Spleen (tissue), 11 donors: Measurements from ENCODE around the gene HDAC4. TPM values are rescaled to one million over a fixed set of nuclear protein-coding genes. Genes with fewer than 3 reads are reported as not detected.

Source experiments
- DNase-seq: peaks from one replicate; pipeline ENCODE4 v3.0.0-alpha.2; 2020
- H3K27ac ChIP-seq, 8 donors: fragments of 200-600 bp; sonication (generic) in 7 of 8; 1 replicate in 4 of 8; 2 replicates in 4 of 8; pipeline versions ENCODE4 v1.5.0 to v1.8.0; 2016 to 2021; ENCODE audit warnings: inconsistent platforms in 4 of 8, mild to moderate bottlenecking in 4 of 8, moderate library complexity in 1 of 8
- H3K27me3 ChIP-seq, 7 donors: fragments of 200-600 bp; sonication (generic) in 6 of 7; replicated peaks in 1 of 7; 1 replicate in 4 of 7; 2 replicates in 3 of 7; pipeline versions ENCODE4 v1.5.0 to v1.8.0; 2016 to 2021; ENCODE audit warnings: inconsistent platforms in 3 of 7, mild to moderate bottlenecking in 1 of 7
- H3K36me3 ChIP-seq, 6 donors: fragments of 200-600 bp; sonication (generic) in 5 of 6; 1 replicate in 4 of 6; 2 replicates in 2 of 6; pipeline versions ENCODE4 v1.5.0 to v1.8.0; 2016 to 2021; ENCODE audit warnings: inconsistent platforms in 2 of 6
- H3K4me1 ChIP-seq, 6 donors: fragments of 200-600 bp; sonication (generic) in 5 of 6; 1 replicate in 3 of 6; 2 replicates in 3 of 6; pipeline versions ENCODE4 v1.5.0 to v1.8.0; 2016 to 2021; ENCODE audit warnings: inconsistent platforms in 3 of 6
- H3K4me3 ChIP-seq, 8 donors: fragments of 200-600 bp; sonication (generic) in 7 of 8; 1 replicate in 4 of 8; 2 replicates in 4 of 8; pipeline versions ENCODE4 v1.5.0 to v1.8.0; 2016 to 2021; ENCODE audit warnings: inconsistent platforms in 4 of 8, mild to moderate bottlenecking in 4 of 8, moderate library complexity in 2 of 8
- H3K9me3 ChIP-seq, 8 donors: fragments of 200-600 bp; sonication (generic) in 7 of 8; 1 replicate in 4 of 8; 2 replicates in 4 of 8; pipeline versions ENCODE4 v1.5.0 to v1.8.0; 2016 to 2021; ENCODE audit warnings: inconsistent platforms in 4 of 8
- POLR2A ChIP-seq, 3 donors: fragments of 450-650 bp; IDR thresholded peaks; one replicate each; pipeline ENCODE4 v1.5.1; 2017; ENCODE audit warnings: antibody characterized with exemption in 3 of 3, mild to moderate bottlenecking in 1 of 3
- POLR2AphosphoS5 ChIP-seq, 3 donors: sonication (generic); formaldehyde crosslinking; IDR thresholded peaks; one replicate each; pipeline ENCODE4 v1.5.1; 2017; ENCODE audit warnings: antibody characterized with exemption in 3 of 3
- WGBS, 5 donors: extraction: QIAGEN DNeasy Blood & Tissue Kit in 3 of 5; methylation state at CpG; one replicate each; pipeline versions ENCODE4 v1.1.5 to v1.1.7; 2013 to 2018; 5-methylcytosine and 5-hydroxymethylcytosine counted together
- intact Hi-C: fragments of 100-400 bp; cut with DNase I; formaldehyde crosslinking; loops from one replicate; pipeline ENCODE4 v1.15.0; 2023; ENCODE audit warnings: low total_unique reads
- polyA plus RNA-seq, 3 donors: library from polyadenylated mRNA; stranded (reverse); fragments of 200-250 nt; gene quantifications; one replicate each; pipeline ENCODE4 v1.2.1, GENCODE V29; 2013
- total RNA-seq, 7 donors: library from RNA; depleted of rRNA in 3 of 7; stranded (reverse); fragments of >200 nt in 3 of 7; fragmentation: NEBNext Ultra II Directional in 4 of 7; extraction: Animal tissue kit (Norgen Biotek cat#: 25700) in 4 of 7; gene quantifications; one replicate each; pipeline versions ENCODE4 v1.1.0 to v1.2.1, GENCODE V29; 2016 to 2021
- TF ChIP-seq, protein P1 (sequence below), 11 experiments: fragments of 200-600 bp in 7 of 11; fragments of 450-650 bp in 4 of 11; sonication (generic) in 4 of 11; IDR thresholded peaks in 8 of 11; conservative IDR thresholded peaks in 3 of 11; 1 replicate in 7 of 11; 2 replicates in 4 of 11; pipeline versions ENCODE4 v1.4.0 to v1.8.0; 2016 to 2021; ENCODE audit warnings: antibody characterized with exemption in 11 of 11, inconsistent platforms in 4 of 11, mild to moderate bottlenecking in 1 of 11
- donor health status: healthy with polysubstance abuse.
- donor health status: DM: no; HTN: no; CAD: no; lungs with moderate emphysema.
- donor health status: DM: no; HTN: no; CAD: no.
- donor health status: Bipolar disorder and iron deficiency.
- donor health status: healthy.
- donor health status: DM: no; HTN: no; CAD: no.
- donor health status: DM: yes; HTN: yes; CAD: no.

HDAC4 gene
- total and polyA plus RNA-seq, 10 donors = 3.2 to 122 (median 69.5) TPM

DNA sequence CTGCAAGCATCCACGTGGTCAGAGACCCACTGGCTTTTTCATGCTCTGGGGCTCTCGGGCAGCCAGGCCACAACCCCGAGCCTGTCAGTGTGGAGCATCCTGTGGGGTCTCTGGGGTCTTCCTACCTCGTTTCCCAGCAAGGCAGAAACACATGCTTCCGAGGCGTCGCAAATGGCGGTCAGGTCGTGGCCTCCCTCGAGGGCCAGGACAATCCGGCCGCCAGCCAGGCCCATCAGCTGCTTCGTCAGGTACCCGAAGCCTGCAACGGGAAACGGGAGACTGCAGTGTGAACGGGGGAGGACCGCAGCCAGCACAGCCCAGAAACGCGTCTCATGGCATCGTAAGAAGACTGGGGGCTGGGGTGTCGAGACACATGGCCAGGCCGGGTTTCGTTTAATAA is 334.2 kb downstream of the HDAC4 start:
- intact Hi-C loops = no loop called here

DNA sequence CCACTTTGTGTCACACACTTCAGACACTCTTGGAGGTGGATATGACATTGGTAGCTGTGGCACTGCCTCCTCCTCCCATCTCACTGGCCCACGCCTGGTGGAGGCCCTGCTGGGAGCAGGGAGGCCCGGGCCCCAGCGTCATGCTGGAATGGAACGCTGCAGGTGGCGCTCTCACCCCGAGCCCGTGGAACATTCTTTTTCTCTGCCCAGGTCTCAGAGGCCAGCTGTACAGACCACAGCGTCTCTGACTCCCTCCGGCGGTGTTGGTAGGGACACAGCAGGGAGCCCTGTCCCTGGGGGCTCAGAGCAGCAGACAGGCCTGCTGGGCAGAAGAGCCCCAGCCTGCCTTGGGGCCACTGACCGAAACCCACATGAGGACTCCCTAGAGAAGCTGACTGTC is 334.9 kb downstream of the HDAC4 start:
- Histone ChIP-seq H3K4me1 (peaks cover 0 to 13% (median 0%) of the 10 kb centered on the region in 6 donors), H3K4me3 (no peak overlapping the region), H3K9me3 (no peaks in the 10 kb centered on the region), H3K27ac (no peak overlapping the region), H3K27me3 (no peaks in the 10 kb centered on the region), H3K36me3 (peaks cover 3 to 92% (median 53%) of the 10 kb centered on the region in 6 donors)
- TF ChIP-seq POLR2AphosphoS5 (IDR thresholded peaks at IDR 0.05) (no peak), POLR2A (IDR thresholded peaks at IDR 0.05) (no peak)
- TF ChIP-seq, protein P1, sequence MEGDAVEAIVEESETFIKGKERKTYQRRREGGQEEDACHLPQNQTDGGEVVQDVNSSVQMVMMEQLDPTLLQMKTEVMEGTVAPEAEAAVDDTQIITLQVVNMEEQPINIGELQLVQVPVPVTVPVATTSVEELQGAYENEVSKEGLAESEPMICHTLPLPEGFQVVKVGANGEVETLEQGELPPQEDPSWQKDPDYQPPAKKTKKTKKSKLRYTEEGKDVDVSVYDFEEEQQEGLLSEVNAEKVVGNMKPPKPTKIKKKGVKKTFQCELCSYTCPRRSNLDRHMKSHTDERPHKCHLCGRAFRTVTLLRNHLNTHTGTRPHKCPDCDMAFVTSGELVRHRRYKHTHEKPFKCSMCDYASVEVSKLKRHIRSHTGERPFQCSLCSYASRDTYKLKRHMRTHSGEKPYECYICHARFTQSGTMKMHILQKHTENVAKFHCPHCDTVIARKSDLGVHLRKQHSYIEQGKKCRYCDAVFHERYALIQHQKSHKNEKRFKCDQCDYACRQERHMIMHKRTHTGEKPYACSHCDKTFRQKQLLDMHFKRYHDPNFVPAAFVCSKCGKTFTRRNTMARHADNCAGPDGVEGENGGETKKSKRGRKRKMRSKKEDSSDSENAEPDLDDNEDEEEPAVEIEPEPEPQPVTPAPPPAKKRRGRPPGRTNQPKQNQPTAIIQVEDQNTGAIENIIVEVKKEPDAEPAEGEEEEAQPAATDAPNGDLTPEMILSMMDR (IDR thresholded peaks at IDR 0.05 in 8 of 11, conservative IDR thresholded peaks at IDR 0.05 in 3 of 11) = no peak
- DNase-seq = peak; percentile 57
- intact Hi-C loops = no loop called here
- WGBS, 5 donors = 83 to 95% (median 94%) methylated on average over 4 to 11 of the region's 11 CpGs

More for the DNA sequence above, 334.2 kb downstream of the HDAC4 start:
- TF ChIP-seq POLR2AphosphoS5 (IDR thresholded peaks at IDR 0.05) = no peak
- TF ChIP-seq, protein P1 (IDR thresholded peaks at IDR 0.05 in 8 of 11, conservative IDR thresholded peaks at IDR 0.05 in 3 of 11) = no peak
- DNase-seq = peak; percentile 62
- H3K36me3 ChIP-seq = peaks cover 3 to 92% (median 58%) of the 10 kb centered on the region in 6 donors
- H3K4me3 ChIP-seq = no peak overlapping the region
- no peak overlapping the region for H3K27ac ChIP-seq
- H3K4me1 ChIP-seq = peaks cover 0 to 13% (median 0%) of the 10 kb centered on the region in 6 donors
- no peaks in the 10 kb centered on the region for H3K9me3 ChIP-seq
- 94 to 97% (median 95%) methylated on average over 19 to 24 of the region's 24 CpGs for WGBS, 5 donors
- H3K27me3 ChIP-seq = no peaks in the 10 kb centered on the region

- 71 to 86% (median 72%) methylated on average over 7 to 11 of the region's 11 CpGs for WGBS, 5 donors
- H3K27ac ChIP-seq = no peak overlapping the region
- no peaks in the 10 kb centered on the region for H3K9me3 ChIP-seq
- H3K36me3 ChIP-seq = peaks cover 3 to 92% (median 52%) of the 10 kb centered on the region in 6 donors
- H3K4me1 ChIP-seq = peaks cover 0 to 13% (median 0%) of the 10 kb centered on the region in 6 donors
- intact Hi-C loops = no loop called here
- H3K27me3 ChIP-seq = no peaks in the 10 kb centered on the region
- TF ChIP-seq, protein P1 (IDR thresholded peaks at IDR 0.05 in 8 of 11, conservative IDR thresholded peaks at IDR 0.05 in 3 of 11) = no peak
- peak in 2 of 3 donors; percentile 29 to 43 for TF ChIP-seq POLR2AphosphoS5 (IDR thresholded peaks at IDR 0.05)
- no peak overlapping the region for H3K4me3 ChIP-seq
- peak; percentile 77 for DNase-seq
Measured at GRCh38 chr2:239065537-239065936, 335.3 kb downstream of the HDAC4 start.

- peaks cover 3 to 92% (median 50%) of the 10 kb centered on the region in 6 donors for H3K36me3 ChIP-seq
- no peaks in the 10 kb centered on the region for H3K27me3 ChIP-seq
- no peaks in the 10 kb centered on the region for H3K9me3 ChIP-seq
- H3K4me1 ChIP-seq = peaks cover 0 to 13% (median 0%) of the 10 kb centered on the region in 6 donors
- H3K4me3 ChIP-seq = no peak overlapping the region
- TF ChIP-seq POLR2AphosphoS5 (IDR thresholded peaks at IDR 0.05) (peak in 1 of 3 donors; percentile 33), POLR2A (IDR thresholded peaks at IDR 0.05) (no peak)
- WGBS, 5 donors = 96 to 99% (median 97%) methylated on average over 17 to 21 of the region's 21 CpGs
- H3K27ac ChIP-seq = no peak overlapping the region
- no peak for DNase-seq
- intact Hi-C loops = no loop called here
Measured at GRCh38 chr2:239064891-239065290, 335.9 kb downstream of the HDAC4 start.
